ENCODE measurements around the gene FLRT1. TPM values are rescaled to one million over a fixed set of nuclear protein-coding genes. Genes with fewer than 3 reads are reported as not detected.
A peak's percentile ranks its signal among the peaks of the same experiment; 100 is the strongest.

FLRT1 gene
- total and polyA plus RNA-seq, 7 donors = 0.03 to 0.10 (median 0.08) TPM; not detected in 2

DNA sequence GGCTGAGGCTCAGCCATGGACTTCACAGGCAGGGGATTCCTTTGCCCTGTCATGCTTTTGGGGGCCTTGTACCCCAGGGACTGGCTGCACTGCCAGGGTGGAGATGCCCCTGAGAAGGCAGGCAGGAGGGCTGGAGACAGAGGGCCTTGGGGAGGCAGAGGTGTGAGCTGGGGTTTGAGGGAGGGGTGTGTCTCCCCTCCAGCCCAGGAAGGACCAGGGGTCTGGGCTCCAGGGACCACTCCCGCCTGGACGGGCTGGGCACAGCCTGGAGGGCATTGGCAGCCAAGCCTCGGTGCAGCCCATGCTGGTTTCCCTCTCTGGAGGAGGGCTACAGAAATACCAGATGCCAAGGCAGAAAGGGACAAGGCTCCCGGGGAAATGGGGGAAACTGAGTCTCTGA is 30.0 kb upstream of the FLRT1 start:
- H3K27me3 ChIP-seq (ENCODE audit: insufficient read depth in 3 of 3, low read length in 2 of 3) = no peaks in the 10 kb centered on the region
- TF ChIP-seq, protein P1, sequence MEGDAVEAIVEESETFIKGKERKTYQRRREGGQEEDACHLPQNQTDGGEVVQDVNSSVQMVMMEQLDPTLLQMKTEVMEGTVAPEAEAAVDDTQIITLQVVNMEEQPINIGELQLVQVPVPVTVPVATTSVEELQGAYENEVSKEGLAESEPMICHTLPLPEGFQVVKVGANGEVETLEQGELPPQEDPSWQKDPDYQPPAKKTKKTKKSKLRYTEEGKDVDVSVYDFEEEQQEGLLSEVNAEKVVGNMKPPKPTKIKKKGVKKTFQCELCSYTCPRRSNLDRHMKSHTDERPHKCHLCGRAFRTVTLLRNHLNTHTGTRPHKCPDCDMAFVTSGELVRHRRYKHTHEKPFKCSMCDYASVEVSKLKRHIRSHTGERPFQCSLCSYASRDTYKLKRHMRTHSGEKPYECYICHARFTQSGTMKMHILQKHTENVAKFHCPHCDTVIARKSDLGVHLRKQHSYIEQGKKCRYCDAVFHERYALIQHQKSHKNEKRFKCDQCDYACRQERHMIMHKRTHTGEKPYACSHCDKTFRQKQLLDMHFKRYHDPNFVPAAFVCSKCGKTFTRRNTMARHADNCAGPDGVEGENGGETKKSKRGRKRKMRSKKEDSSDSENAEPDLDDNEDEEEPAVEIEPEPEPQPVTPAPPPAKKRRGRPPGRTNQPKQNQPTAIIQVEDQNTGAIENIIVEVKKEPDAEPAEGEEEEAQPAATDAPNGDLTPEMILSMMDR (IDR thresholded peaks at IDR 0.05) = no peak
- DNase-seq = no peak
- no peaks in the 10 kb centered on the region for H3K9me3 ChIP-seq
- 85 to 91% (median 89%) methylated on average over 4 of the region's 4 CpGs for WGBS, 3 donors
- H3K27ac ChIP-seq = no peak overlapping the region
- H3K4me1 ChIP-seq = peaks cover 15% of the 10 kb centered on the region
- H3K4me3 ChIP-seq = no peak overlapping the region
- ATAC-seq = no peak
- no peaks in the 10 kb centered on the region for H3K36me3 ChIP-seq (ENCODE audit: insufficient read depth in 1 of 2, low read depth in 1 of 2)
- intact Hi-C loops (cut with DNase I) = no loop called here

DNA sequence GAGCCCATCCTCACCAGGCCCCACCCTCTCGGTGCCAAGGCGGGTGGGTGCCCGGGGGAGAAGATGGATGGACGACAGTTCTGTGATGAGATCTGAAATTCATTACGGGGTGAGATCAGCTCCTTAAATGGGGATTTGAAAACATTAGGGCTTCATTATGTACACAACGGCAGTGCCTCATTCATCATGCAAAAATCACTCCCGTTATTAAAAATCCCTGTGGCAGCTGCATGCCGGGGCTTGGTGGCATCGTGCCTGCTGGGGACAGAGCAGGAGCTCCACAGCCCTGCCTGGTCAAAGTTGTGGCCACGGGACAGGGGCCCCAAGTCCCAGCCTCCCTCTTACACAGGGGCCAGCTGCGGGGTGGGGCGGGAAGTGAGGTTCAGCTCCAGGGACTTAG is 29.3 kb upstream of the FLRT1 start:
- H3K9me3 ChIP-seq = no peaks in the 10 kb centered on the region
- no peak overlapping the region for H3K4me3 ChIP-seq
- TF ChIP-seq, protein P1 (IDR thresholded peaks at IDR 0.05) = no peak
- H3K36me3 ChIP-seq (ENCODE audit: insufficient read depth in 1 of 2, low read depth in 1 of 2) = no peaks in the 10 kb centered on the region
- WGBS, 3 donors = 58 to 69% (median 60%) methylated on average over 12 of the region's 12 CpGs
- intact Hi-C loops (cut with DNase I) = no loop called here
- H3K27ac ChIP-seq = no peak overlapping the region
- H3K27me3 ChIP-seq (ENCODE audit: insufficient read depth in 3 of 3, low read length in 2 of 3) = no peaks in the 10 kb centered on the region
- DNase-seq (no peak), ATAC-seq (no peak)
- H3K4me1 ChIP-seq = peaks cover 12% of the 10 kb centered on the region

DNA sequence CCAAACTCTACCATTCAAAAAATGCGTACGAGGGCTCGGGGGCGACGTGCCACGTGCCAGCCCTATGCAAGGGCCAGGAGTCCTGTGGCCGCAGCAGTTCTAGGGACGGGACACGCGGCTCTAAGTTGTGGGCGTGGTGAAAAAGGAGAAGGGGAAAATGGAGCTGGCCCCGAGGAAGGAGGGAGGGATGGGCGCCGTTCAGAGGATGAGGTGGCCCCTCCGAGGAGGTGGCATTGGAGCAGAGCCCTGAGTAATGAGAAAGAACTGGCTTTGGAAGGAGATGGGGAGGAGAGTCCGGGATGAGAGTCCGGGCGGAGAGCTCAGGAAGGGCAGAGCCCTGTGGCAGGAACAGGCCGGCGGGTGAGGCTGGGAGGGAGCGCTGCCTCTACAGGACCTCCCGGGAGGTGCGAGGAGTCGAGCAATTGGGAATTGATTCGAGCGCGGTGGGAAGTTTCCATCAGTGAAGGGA is 28.5 kb upstream of the FLRT1 start:
- H3K9me3 ChIP-seq = no peaks in the 10 kb centered on the region
- peak overlapping the region; percentile 41 for H3K27ac ChIP-seq
- no peaks in the 10 kb centered on the region for H3K27me3 ChIP-seq (ENCODE audit: insufficient read depth in 3 of 3, low read length in 2 of 3)
- H3K4me3 ChIP-seq = peak overlapping the region; percentile 53
- ATAC-seq (peak; percentile 7 to 30 (median 22)), DNase-seq (no peak)
- intact Hi-C loops (cut with DNase I) = no loop called here
- TF ChIP-seq, protein P1 (IDR thresholded peaks at IDR 0.05) = no peak
- WGBS, 3 donors = 29 to 35% (median 30%) methylated on average over 26 to 27 of the region's 27 CpGs
- H3K4me1 ChIP-seq = peaks cover 9% of the 10 kb centered on the region
- H3K36me3 ChIP-seq (ENCODE audit: insufficient read depth in 1 of 2, low read depth in 1 of 2) = no peaks in the 10 kb centered on the region

DNA sequence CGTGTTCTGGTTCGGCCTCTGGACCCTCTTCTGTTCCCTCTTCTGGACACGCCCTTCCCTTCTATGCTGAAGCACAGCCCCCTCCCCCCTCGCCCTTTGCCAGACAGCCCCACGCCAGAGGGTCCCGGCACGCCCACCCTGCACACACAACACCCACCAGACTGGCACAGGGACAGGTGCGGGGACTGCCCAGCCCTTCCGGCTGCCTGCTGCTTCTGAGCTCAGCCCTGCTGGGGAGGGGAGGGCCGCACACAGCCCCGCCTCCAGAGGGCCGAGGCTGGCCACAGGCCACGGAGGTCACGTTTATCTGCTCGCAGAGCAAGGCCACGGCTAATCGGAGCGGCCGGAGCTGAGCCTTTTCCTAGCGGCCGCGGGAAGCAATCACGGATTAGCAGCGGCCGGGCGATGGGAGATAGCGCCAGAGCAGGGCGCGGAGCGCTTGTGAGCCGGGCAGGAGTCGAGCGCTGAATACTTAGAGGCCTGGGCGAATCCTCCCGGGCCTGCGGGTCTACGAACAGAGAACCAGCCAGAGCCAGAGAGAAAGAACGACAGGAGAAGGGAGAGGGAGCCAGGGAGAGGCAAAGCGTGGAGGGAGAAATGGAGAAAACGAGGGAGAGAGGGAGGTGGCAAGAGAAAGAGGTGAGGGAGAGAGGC is 28.0 kb upstream of the FLRT1 start:
- intact Hi-C loops (cut with DNase I) = no loop called here
- WGBS, 3 donors = 24 to 39% (median 30%) methylated on average over 37 to 40 of the region's 40 CpGs
- no peaks in the 10 kb centered on the region for H3K9me3 ChIP-seq
- ATAC-seq (peak; percentile 72 to 85 (median 80)), DNase-seq (peak; percentile 86 to 92)
- H3K27ac ChIP-seq = peak overlapping the region; percentile 41
- H3K4me1 ChIP-seq = peaks cover 9% of the 10 kb centered on the region
- TF ChIP-seq, protein P1 (IDR thresholded peaks at IDR 0.05) = peak; percentile 27
- peak overlapping the region; percentile 53 for H3K4me3 ChIP-seq
- no peaks in the 10 kb centered on the region for H3K27me3 ChIP-seq (ENCODE audit: insufficient read depth in 3 of 3, low read length in 2 of 3)
- H3K36me3 ChIP-seq (ENCODE audit: insufficient read depth in 1 of 2, low read depth in 1 of 2) = no peaks in the 10 kb centered on the region
